Measurements from ENCODE around the gene RNF19B.

DNA sequence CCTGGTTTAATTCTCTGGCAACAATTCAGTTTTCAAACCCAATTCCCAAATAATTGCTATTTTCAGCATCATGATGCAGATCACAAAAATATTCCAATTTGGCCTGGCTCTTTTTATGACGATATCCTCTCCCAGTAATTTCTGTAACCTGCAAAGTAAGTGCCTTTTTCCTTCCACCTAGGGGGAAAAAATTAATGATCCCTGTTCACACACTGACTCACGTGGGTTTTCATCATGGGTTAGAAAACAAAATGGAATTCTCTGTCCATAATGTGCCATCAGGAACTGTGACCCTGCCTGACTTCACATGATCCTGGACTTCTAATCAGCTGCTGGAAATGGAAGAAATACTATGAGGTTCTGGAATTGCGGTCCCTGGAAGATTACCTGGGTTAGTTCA lies 47.6 kb upstream of the RNF19B start:
- TF ChIP-seq GATA3 (IDR thresholded peaks at IDR 0.05; ENCODE audit: low read depth, low read length) (no peak), GATA2 (IDR thresholded peaks at IDR 0.05; ENCODE audit: low read depth, low read length) (no peak)

Measured in SH-SY5Y (cell line).